Activated CD4-positive, CD25-positive, alpha-beta regulatory T cell (primary cell): Measurements from ENCODE around the gene PGGHG.
"Not testable (repeated sequence)": the region's sequence is repeated elsewhere in the genome, so short reads cannot be mapped to it uniquely, and the experiment has no call there.

ENCODE experiments used
- DNase-seq, 4 experiments: peaks; one replicate each; lab custom pipeline; 2025; lab: John Stamatoyannopoulos, UW

The PGGHG gene

DNA sequence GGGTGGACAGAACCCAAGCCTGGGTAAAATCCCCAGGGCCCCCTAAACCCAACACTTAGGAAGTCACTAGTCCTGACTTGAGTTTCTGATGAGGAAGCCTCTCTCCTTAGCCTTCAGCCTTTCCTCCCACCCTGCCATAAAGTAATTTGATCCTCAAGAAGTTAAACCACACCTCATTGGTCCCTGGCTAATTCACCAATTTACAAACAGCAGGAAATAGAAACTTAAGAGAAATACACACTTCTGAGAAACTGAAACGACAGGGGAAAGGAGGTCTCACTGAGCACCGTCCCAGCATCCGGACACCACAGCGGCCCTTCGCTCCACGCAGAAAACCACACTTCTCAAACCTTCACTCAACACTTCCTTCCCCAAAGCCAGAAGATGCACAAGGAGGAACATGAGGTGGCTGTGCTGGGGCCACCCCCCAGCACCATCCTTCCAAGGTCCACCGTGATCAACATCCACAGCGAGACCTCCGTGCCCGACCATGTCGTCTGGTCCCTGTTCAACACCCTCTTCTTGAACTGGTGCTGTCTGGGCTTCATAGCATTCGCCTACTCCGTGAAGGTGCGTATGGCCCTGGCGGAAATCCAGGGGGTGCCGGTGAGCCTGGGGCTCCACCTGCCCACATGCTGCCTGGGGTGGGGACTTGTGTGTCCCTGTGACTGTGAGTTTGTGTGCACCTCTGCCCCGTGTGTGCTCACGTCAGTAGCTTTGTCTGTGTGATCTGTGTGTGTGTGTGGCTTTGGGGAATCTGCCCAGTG is 25.0 kb downstream of the PGGHG start, which contains the start of gene IFITM1:
Gene IFITM1 (plus strand): TSS at position 254 of the 767 bp plus-strand sequence. CDS start 131 bp downstream, at position 385.
- peak in 2 of 4 experiments; percentile 55 to 57 for DNase-seq

DNA sequence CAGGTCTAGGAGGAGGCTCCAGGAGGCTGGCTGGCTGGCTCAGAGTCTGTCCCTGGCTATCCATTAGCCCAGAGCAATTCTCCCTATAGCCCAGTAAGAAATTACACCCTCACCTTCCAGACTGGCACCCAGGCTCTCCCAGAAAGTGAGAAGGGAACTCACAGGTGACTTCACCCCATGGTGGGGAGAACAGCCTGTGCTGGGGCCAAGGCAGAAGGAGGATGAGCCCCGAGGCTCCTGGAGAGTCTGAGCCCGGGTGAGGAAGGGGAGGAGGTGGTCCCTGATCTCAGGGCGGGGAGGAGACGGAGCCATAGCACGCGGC is 25.6 kb downstream of the PGGHG start:
- DNase-seq = not testable (repeated sequence)

DNA sequence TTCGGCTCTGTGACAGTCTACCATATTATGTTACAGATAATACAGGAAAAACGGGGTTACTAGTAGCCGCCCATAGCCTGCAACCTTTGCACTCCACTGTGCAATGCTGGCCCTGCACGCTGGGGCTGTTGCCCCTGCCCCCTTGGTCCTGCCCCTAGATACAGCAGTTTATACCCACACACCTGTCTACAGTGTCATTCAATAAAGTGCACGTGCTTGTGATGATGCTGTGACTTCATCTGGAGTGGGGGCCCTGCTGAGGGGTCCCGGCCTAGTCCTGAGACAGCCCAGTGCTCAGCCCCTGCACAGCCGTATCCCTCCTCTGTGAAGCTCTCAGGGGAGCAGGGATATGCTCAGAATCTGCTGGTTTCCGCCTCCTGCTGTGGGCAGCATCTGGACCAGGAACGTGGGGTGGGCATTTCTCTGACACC is 26.1 kb downstream of the PGGHG start:
- DNase-seq = no peak

DNA sequence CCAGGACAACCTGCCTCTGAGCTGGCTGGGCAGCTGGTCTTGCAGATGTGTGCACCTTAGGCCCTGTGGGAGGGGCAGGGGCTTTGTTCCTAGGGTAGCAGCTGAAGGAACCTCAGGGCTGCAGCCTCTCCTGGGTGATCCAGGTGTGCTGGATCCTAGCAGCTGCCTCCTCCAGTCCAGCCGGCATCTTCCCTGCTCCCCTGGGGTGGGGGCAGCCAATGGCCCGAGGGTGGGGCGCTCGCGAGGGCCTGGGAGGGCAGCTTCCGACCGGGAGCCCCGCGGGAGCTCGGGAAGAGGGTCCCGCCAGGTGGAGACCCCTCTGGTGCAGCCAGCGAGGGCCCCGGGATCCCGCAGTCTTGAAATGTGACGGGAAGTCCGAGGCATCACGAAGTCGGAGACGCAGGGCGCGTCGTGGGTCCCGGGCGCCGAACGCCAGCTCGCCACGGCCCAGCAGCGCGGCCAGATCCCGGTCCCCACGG is 26.6 kb downstream of the PGGHG start:
- no peak for DNase-seq

DNA sequence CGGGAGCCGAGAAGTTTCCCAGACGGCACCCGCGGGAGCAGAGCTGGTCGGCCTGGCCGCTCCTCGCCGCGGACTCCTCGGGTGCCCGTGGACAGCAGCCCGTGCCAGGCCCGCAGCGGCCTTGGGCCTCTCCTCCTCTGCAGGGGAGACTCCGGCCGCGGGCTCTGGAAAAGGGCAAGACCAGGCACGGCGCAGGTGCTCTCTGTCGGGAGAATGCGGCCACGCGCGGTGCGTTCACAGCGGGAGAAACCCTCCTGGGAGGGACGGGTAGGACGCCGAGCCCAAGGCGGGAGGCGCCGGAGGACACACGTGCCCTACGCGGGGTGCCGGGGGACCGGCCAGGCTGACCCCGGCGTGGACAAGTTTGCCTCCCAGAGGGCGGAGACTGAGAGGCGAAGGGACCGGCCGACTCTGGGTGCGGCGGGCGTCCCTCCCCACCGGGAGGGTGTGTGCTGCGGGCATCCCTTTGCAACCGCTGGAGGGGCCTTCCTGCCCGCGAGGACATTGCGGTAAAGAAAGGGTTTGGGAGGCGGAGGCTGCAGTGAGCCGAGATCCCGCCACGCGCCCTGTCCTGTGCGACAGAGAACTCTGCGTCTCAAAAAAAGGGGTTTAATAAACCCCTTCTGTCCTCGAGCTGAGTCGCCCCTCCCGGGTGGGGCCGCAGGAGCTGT is 27.2 kb downstream of the PGGHG start:
- DNase-seq = no peak

DNA sequence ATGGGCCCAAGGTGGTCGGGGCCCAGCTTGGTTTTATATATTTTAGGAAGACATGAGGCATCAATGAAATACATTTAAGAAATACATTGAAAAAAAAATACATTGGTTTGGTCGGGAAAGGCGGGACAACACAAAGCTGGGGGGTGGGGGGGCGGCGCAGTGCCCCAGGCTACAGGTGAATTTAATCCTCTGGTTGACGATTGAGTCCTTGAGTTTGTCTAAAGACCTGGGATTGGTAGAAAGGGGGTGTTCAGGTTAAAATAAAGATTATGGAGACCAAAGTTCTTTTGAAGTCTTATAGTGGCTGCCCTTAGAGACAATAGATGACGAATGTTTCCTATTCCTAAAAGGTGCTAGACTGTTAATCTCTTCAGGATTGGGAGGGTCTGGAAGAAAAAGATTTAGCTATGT is 28.0 kb downstream of the PGGHG start:
- no peak for DNase-seq

DNA sequence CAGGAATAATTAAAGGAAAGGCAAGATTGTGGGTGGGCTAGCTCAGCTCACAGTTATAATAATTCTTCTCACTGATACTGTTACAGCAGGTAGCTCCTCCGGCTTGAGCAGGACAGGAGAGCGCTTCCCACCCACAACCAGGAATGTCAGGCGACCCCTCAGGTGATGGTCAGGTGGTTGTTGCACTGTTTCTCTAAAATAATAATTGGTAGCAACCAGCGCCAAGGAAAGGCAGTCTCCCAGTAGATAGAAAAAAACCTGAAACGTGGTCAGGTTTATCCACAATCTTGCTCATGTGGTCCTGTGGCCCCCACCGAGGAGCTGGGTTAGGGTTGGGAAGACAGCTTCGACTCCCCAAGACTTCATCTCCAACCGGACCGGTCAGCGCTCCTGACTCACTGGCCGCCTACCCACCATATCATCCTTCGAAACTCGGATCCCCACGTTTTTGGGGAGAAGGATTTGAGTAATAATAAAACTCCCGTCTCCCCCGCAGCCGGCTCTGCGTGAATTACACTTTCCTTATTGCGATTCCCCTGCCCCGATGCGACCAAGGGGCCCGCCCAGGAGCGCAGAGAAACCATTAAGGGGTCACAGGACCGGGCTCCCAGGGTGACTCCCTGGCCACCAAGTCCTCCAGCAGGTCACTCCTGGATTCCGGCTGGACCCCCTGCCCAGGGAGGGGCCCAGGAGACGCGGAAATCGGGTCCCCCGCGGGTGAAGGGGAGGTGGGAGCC is 28.9 kb downstream of the PGGHG start:
- DNase-seq = not testable (repeated sequence)

DNA sequence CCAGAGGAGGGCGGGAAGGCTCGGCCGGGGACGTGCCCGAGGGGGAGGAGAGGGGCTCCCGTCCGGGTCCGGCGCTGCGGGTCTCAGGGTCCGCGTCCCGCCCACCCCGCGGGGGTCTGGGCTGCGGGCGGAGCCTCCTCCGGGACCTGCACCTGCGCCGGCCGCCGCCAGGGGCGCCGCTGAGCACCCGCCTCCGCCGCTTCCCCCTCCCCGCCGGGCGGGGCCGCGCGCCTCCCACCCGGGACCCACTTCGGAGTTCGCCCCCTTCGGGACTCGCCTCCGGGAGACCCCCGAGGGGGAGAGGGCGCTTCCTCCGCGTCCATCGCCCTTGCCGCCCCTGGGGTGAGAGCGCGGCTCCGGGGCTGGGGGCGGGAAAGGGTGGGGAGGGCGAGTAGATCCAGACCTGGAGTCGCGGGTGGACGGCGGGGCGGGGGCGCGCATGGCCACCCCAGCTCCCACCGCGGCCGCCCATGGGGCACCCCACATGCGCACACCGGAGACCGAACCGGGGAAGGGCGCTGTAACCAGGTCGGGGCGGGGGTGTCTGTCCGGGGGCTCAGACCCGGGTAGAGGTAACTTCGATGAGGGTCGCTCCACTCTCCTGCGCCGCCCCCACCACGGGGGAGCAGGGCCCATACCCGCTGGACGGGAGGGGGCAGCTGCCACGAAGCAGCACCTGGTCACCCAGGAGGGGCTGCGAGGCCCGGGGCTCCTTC is 29.6 kb downstream of the PGGHG start:
- DNase-seq = not testable (repeated sequence)

DNA sequence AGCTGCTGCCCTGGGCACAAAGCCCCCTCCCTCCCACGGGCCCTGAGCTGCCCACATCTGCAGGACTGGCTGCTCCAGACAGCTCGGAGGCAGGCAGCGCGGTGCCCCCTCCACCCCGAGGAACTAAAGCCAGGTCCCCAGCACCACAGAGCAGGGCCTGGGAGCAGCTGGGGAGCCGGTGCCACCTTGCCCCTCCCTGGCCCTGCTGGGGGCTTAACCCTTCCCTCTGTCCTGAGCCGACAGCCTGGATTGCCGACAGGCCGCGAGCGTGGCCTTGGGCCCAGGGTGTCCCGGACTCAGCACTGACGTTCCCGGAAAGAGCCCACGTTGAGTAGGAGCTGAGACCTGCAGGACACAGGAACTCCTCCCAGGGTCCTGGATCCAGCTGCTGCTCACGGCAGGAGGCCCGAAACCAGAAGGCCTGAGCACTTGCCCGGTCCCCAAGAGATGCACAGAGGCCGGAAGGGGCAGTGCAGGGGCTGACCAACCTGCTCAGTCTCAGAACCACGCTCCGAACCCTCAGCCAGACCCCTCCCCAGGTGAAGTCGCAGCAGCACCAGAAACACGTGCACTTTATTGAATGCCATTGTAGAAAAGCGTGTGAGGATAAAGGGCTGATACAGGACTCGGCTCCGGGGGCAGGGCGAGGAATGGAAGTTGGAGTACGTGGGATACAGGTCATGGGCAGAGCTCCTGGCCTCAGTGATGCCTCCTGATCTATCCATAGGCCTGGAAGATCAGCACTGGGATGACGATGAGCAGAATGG is 30.4 kb downstream of the PGGHG start:
- not testable (repeated sequence) for DNase-seq

DNA sequence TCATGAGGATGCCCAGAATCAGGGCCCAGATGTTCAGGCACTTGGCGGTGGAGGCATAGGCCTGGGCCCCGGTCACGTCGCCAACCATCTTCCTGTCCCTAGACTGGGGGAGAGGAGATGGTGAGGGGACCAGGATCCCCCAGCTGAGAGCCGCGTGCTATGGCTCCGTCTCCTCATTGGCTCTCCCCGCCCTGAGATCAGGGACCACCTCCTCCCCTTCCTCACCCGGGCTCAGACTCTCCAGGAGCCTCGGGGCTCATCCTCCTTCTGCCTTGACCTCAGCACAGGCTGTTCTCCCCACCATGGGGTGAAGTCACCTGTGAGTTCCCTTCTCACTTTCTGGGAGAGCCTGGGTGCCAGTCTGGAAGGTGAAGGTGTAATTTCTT is 31.0 kb downstream of the PGGHG start:
- DNase-seq = not testable (repeated sequence)

DNA sequence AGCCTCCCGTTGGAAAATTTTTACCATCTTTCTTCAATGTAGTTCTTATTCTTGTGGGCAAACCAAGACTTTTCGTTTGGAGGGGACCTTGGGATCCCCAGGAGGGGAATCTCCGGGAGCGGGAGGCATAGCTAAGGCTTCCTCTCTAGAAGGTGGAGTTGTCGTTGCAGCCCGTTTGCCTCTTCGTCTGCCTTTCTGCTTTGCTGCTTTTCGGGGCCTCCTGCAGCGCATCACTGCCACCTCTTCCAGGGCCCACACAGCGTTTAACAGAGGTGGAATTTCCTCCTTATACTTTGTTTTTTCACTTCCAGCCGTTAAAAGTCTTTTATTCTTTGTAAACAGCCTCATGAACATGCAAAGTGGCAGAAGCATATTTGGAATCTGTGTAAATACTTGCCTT is 35.2 kb downstream of the PGGHG start:
- DNase-seq = no peak

DNA sequence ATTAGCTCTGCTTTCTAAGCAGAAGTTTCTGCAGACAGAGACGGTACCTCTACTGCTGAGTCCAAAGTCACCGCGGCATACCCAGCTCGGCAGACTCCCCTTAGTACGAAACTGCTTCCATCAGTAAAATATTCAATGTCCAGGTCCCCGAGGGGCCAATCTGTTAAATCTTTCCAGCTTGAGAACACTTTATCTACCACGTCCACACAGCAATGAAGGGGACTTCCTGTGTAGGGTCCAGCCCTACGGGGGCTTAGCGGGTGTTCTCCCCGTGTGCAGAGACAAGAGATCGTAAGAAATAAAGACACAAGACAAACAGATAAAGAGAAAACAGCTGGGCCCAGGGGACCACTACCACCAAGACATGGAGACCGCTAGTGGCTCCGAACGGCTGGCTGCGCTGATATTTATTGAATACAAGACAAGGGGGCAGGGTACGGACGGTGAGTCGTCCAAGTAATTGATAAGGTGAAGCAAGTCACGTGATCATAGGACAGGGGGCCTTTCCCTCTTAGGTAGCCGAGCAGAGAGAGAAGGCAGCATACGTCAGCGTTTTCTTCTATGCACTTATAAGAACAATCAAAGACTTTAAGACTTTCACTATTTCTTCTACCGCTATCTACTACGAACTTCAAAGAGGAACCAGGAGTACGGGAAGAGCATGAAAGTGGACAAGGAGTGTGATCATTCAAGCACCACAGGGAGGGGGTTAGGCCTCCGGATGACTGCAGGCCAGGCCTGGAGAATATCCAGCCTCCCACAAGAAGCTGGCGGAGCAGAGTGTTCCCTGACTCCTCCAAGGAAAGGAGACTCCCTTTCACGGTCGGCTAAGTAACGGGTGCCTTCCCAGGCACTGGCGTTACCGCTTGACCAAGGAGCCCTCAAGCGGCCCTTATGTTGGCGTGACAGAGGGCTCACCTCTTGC is 35.9 kb downstream of the PGGHG start:
- DNase-seq = not testable (repeated sequence)

DNA sequence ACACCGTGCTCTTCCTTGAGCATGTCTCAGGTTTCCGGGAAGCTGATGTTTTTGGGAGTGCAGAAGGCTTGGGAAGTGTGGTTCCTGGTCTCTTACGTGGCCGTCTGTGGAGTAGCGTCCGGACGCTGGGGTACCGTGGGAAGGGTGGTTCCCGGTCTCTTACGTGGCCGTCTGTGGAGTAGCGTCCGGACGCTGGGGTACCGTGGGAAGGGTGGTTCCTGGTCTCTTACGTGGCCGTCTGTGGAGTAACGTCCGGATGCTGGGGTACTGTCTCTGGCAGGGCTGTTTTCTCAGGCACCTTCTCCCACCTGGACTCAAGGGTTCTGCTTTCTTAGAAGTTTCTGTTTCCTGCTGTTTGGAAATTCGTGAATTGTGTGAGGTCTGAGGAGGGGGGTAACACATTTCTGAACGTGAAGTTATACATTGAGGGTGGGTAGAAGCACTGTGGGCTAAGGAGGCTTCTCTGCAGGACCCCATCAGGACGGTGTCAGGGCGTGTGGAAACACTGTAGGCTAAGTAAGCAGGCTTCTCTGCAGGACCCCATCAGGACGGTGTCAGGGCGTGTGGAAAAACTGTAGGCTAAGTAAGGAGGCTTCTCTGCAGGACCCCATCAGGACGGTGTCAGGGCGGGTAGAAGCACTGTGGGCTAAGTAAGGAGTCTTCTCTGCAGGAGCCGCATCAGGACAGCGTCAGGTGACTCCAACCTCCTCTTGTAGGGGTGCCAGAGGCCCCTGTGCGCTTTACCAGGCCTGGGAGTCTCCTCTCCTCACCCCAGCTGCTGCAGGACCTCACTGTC is 37.1 kb downstream of the PGGHG start:
- no peak for DNase-seq

DNA sequence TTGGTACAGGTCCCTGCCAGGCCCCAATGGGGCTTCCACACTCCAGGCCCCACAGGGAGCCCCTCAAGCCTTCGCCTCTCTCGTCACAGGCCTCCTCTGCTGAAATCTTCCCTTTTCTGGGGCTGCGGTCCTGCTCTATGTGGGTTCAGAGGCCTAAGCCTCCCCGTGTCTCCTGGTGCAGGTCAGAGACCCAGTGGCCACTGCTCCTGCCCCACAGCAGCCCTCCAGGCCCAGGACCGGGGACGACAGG is 37.6 kb downstream of the PGGHG start:
- no peak for DNase-seq

DNA sequence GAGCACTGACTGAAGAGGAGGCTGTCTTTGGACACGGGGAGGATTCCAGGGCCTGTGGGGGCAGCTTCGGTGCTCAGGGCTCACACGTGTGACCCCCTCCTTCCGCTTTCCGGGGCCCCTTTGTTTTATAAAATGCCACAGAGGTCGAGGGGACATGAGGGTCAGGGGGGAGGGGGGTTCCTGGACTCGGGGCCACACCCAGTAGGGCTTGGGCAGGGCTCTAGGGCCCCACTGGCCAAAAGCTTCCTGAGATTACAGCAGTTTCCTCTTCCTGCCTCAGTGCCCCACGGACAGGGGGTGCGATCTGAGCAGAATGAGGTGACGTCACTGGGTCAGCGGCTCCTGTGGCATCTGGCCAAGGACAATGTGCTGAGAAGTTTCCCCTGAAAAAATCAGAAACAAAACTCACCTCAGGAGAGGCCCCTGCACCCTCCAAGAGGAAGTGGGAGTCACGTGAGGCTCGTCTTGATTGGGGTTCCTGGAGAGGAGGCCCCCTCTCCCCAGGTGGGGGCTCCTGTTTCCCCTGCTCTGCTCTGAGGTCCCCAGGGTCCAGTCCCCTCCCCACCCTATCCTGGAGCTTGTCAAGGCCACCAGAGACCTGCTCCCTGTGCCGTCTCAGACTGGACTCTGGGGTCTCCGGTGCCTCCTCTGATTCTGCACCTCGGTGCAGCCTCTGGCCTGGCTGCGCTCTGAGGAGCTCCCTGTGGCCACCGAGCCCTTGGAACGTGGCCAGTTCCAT is 38.1 kb downstream of the PGGHG start:
- no peak for DNase-seq

DNA sequence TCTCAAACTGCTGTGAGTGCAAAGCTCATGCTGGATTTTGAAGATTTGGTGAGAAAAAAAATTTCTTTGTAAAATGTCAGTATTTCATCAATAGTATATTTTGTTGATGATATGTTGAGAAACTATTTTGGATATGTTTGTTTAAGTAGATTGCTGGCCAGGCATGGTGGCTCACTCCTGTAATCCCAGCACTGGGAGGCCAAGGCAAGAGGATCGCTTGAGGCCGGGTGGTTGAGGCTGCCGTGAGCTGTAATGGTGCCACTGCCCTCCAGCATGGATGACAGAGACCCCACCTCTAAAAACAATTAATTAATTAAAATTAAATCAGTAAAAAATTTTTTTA is 38.6 kb downstream of the PGGHG start:
- DNase-seq = no peak

DNA sequence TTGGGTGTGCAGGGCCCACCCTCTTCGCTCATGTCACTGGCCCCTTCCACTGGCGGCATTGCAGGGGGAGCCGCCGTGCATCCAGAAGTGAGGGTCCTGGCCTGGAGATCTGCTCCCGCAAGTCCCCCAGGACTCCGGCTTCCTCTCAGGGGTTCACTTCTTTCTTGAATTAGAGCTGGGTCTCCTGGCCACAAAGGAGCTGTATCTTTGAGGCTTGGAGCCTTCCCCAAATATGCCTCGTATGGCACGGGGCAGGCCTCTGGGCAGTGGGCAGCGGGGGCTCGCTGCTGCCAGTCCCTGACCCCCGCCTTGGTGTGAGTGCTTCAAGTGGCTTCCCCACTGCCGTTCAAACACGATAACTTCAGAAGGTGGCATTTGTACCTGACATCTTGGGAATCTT is 39.1 kb downstream of the PGGHG start:
- DNase-seq = no peak

DNA sequence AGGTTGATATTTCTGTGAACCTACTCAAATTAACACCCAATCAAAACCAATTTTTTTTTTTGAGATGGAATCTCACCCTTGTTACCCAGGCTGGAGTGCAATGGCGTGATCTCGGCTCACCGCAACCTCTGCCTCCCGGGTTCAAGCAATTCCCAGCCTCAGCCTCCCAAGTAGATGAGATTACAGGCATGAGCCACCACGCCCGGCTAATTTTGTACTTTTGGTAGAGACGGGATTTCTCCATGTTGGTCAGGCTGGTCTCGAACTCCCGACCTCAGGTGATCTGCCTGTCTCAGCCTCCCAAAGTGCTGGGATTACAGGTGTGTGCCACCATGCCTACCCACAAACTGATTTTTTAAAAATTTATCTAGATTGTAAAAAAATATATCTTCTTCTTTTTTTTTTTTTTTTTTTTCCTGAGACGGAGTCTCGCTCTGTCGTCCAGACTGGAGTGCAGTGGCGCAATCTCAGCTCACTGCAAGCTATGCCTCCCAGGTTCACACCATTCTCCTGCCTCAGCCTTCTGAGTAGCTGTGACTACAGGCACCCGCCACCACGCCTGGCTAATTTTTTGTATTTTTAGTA is 39.7 kb downstream of the PGGHG start:
- not testable (repeated sequence) for DNase-seq

DNA sequence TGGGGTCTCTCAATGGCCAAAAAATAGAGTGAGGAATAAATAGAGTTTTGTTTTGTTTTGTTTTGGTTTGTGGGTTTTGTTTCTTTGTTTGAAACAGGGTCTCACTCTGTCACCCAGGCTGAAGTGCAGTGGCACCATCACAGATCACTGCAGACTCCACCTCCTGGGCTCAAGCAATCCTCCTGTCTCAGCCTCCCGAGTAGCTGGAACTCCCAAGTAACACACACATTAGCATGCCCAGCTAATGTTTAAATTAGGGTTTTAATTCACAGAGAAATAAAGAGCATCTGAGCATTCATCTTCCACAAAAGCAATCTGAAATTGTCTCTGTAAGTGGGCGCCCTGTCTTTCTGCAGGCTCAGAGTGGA is 40.9 kb downstream of the PGGHG start:
- DNase-seq = no peak
